GM10266 (cell line): Measurements from ENCODE around the gene RD3L.

Experiments used
- DNase-seq: peaks from one replicate; pipeline ENCODE4 v3.0.0; 2012; ENCODE audit errors: extremely low spot score
- CTCF ChIP-seq: IDR thresholded peaks from 2 replicates; pipeline ENCODE4 v1.5.1; 2012; ENCODE audit warnings: mild to moderate bottlenecking, low read depth; ENCODE audit not compliant: control insufficient read depth, insufficient read depth; ENCODE audit errors: missing control alignments

Gene RD3L

GRCh38 chr14:103899833-103900232 lies 42.5 kb downstream of the RD3L start:
- DNase-seq: no peak
- TF ChIP-seq CTCF: no peak

GRCh38 chr14:103899316-103899715 lies 43.0 kb downstream of the RD3L start:
- DNase-seq: no peak
- TF ChIP-seq CTCF: no peak

- TF ChIP-seq CTCF: no peak
- DNase-seq: no peak
Observed at GRCh38 chr14:103898711-103899110, 43.6 kb downstream of the RD3L start.

- no peak for TF ChIP-seq CTCF
- DNase-seq: no peak
Observed at GRCh38 chr14:103898204-103898603, 44.1 kb downstream of the RD3L start.

- no peak for DNase-seq
- no peak for TF ChIP-seq CTCF
Observed at GRCh38 chr14:103897075-103897947, 45.0 kb downstream of the RD3L start.

GRCh38 chr14:103896578-103896977 lies 45.8 kb downstream of the RD3L start:
- no peak for DNase-seq
- TF ChIP-seq CTCF: no peak

- no peak for DNase-seq
- TF ChIP-seq CTCF: no peak
Observed at GRCh38 chr14:103894723-103895059, 47.6 kb downstream of the RD3L start.
